ENCODE measurements around the gene SYCP2L. TPM values are rescaled to one million over a fixed set of nuclear protein-coding genes. Genes with fewer than 3 reads are reported as not detected.

The SYCP2L gene
- total and polyA plus RNA-seq, 2 donors (not counting 1 experiment from before 2014, with no cell fraction given), result 0.19 TPM; not detected in 1

DNA sequence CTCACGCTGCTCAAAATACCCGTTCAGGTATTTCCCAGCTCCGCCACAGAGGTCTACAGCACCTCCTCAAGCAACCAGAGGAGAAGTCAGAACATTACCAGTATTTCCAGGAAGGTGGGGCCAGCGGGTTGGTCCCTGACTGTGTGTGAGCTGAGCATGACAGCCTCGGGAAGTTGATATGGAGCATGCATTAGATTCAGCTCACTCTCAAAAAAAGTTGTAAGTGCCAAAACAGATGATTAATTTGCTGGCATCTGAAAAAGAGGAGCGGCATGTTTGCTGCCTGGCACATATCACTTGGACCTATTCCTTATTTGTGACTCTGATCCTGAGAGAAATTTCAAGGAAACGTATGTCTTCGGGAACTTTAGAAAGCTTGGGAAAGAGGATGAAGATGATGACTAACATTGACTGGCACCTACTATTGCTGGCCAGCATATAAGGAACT, 125.0 kb downstream of the SYCP2L start:
- ChIA-PET POLR2A (no interaction called here), CTCF (no interaction called here)
- WGBS (ENCODE audit: insufficient coverage), result 61% methylated on average over 6 of the region's 8 CpGs
- H3K9ac ChIP-seq (ENCODE audit: low read length), result no peak overlapping the region
- DNase-seq (no peak), ATAC-seq (ENCODE audit: low read depth) (no peak)
- H4K20me1 ChIP-seq (ENCODE audit: control insufficient read depth, insufficient read depth, low read length, poor library complexity, severe bottlenecking), result no peaks in the 10 kb centered on the region
- H3K4me3 ChIP-seq (ENCODE audit: control extremely low read depth in 1 of 5, extremely low read depth in 1 of 5, insufficient read depth in 1 of 5, low read depth in 2 of 5, low read length in 4 of 5), result no peak overlapping the region
- no peak overlapping the region for H2AFZ ChIP-seq (ENCODE audit: insufficient read depth, low read depth, low read length, poor library complexity, severe bottlenecking)
- TF ChIP-seq, protein P1, sequence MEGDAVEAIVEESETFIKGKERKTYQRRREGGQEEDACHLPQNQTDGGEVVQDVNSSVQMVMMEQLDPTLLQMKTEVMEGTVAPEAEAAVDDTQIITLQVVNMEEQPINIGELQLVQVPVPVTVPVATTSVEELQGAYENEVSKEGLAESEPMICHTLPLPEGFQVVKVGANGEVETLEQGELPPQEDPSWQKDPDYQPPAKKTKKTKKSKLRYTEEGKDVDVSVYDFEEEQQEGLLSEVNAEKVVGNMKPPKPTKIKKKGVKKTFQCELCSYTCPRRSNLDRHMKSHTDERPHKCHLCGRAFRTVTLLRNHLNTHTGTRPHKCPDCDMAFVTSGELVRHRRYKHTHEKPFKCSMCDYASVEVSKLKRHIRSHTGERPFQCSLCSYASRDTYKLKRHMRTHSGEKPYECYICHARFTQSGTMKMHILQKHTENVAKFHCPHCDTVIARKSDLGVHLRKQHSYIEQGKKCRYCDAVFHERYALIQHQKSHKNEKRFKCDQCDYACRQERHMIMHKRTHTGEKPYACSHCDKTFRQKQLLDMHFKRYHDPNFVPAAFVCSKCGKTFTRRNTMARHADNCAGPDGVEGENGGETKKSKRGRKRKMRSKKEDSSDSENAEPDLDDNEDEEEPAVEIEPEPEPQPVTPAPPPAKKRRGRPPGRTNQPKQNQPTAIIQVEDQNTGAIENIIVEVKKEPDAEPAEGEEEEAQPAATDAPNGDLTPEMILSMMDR (IDR thresholded peaks at IDR 0.05), result no peak
- no peak for TF ChIP-seq EZH2 (IDR thresholded peaks at IDR 0.05; ENCODE audit: borderline replicate concordance, insufficient read depth, low read depth, low read length, poor library complexity, severe bottlenecking)
- H3K27me3 ChIP-seq (replicated peaks in 1 of 4; ENCODE audit: control extremely low read depth in 1 of 4, control insufficient read depth in 3 of 4, insufficient read depth in 4 of 4, low read length in 3 of 4), result peaks cover 0 to 4% (median 0%) of the 10 kb centered on the region in 4 experiments
- Mint-ChIP-seq H3K27me3 (peaks cover 33% of the 10 kb centered on the region), H3K4me3 (no peak overlapping the region), H3K9me3 (ENCODE audit: insufficient read depth) (no peaks in the 10 kb centered on the region), H3K4me1 (no peaks in the 10 kb centered on the region), H3K27ac (no peak overlapping the region)
- no peaks in the 10 kb centered on the region for H3K4me1 ChIP-seq (ENCODE audit: control insufficient read depth in 2 of 2, insufficient read depth in 2 of 2, low read length in 2 of 2)
- no peak overlapping the region for H3K4me2 ChIP-seq (replicated peaks; ENCODE audit: low read depth, low read length, poor library complexity, severe bottlenecking)
- intact Hi-C loops (cut with micrococcal nuclease), result no loop called here
- no peaks in the 10 kb centered on the region for H3K9me3 ChIP-seq (ENCODE audit: control extremely low read depth in 1 of 3, control insufficient read depth in 2 of 3, insufficient read depth in 1 of 3, low read length in 2 of 3)
- H3K27ac ChIP-seq (ENCODE audit: low read length in 2 of 2), result no peak overlapping the region
- H3K36me3 ChIP-seq (replicated peaks in 1 of 2; ENCODE audit: control extremely low read depth in 1 of 2, control insufficient read depth in 1 of 2, extremely low read depth in 1 of 2, insufficient read depth in 2 of 2, low read length in 1 of 2), result no peaks in the 10 kb centered on the region
- no peaks in the 10 kb centered on the region for H3K79me2 ChIP-seq (ENCODE audit: control insufficient read depth, insufficient read depth, low read length)

DNA sequence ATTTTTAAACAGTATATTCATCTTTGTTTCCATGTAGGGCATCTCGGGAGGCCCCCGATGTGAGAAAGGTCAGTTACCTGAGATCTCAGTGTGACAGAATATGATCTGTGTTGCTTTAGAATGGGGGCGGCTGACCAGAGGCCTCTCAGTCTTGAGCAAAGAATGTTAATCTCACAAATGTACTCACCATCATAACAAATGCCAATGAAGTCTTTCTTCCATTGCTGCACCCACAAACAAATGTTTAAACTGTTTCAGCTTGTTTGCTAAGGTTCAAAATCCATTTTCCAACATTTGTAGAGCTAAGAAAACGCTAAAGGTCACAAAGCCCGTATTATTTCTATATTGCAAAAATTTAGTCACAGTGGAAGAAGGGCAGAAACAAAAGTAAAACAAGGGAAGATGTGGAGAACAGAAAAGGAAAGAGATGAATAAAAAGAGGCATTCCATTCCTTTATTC, 125.5 kb downstream of the SYCP2L start:
- Histone ChIP-seq H3K27ac (ENCODE audit: low read length in 2 of 2) (no peak overlapping the region), H3K79me2 (ENCODE audit: control insufficient read depth, insufficient read depth, low read length) (no peaks in the 10 kb centered on the region), H3K36me3 (replicated peaks in 1 of 2; ENCODE audit: control extremely low read depth in 1 of 2, control insufficient read depth in 1 of 2, extremely low read depth in 1 of 2, insufficient read depth in 2 of 2, low read length in 1 of 2) (no peaks in the 10 kb centered on the region), H3K4me3 (ENCODE audit: control extremely low read depth in 1 of 5, extremely low read depth in 1 of 5, insufficient read depth in 1 of 5, low read depth in 2 of 5, low read length in 4 of 5) (no peak overlapping the region), H3K4me2 (replicated peaks; ENCODE audit: low read depth, low read length, poor library complexity, severe bottlenecking) (no peak overlapping the region), H2AFZ (ENCODE audit: insufficient read depth, low read depth, low read length, poor library complexity, severe bottlenecking) (no peak overlapping the region), H3K27me3 (replicated peaks in 1 of 4; ENCODE audit: control extremely low read depth in 1 of 4, control insufficient read depth in 3 of 4, insufficient read depth in 4 of 4, low read length in 3 of 4) (peaks cover 0 to 4% (median 0%) of the 10 kb centered on the region in 4 experiments), H3K9me3 (ENCODE audit: control extremely low read depth in 1 of 3, control insufficient read depth in 2 of 3, insufficient read depth in 1 of 3, low read length in 2 of 3) (no peaks in the 10 kb centered on the region), H3K4me1 (ENCODE audit: control insufficient read depth in 2 of 2, insufficient read depth in 2 of 2, low read length in 2 of 2) (no peaks in the 10 kb centered on the region), H3K9ac (ENCODE audit: low read length) (no peak overlapping the region), H4K20me1 (ENCODE audit: control insufficient read depth, insufficient read depth, low read length, poor library complexity, severe bottlenecking) (no peaks in the 10 kb centered on the region)
- intact Hi-C loops (cut with micrococcal nuclease), result no loop called here
- WGBS (ENCODE audit: insufficient coverage), result no CpG with 5 or more reads among the region's 5 CpGs
- ATAC-seq (ENCODE audit: low read depth), result no peak
- Mint-ChIP-seq H3K27me3 (peaks cover 33% of the 10 kb centered on the region), H3K9me3 (ENCODE audit: insufficient read depth) (no peaks in the 10 kb centered on the region), H3K4me3 (no peak overlapping the region), H3K4me1 (no peaks in the 10 kb centered on the region), H3K27ac (no peak overlapping the region)
- no peak for DNase-seq
- ChIA-PET CTCF (no interaction called here), POLR2A (no interaction called here)
- no peak for TF ChIP-seq EZH2 (IDR thresholded peaks at IDR 0.05; ENCODE audit: borderline replicate concordance, insufficient read depth, low read depth, low read length, poor library complexity, severe bottlenecking)
- TF ChIP-seq, protein P1 (IDR thresholded peaks at IDR 0.05), result no peak

Measured in B cell (primary cell).